ENCODE data around the gene VAT1L. TPM values are rescaled to one million over a fixed set of nuclear protein-coding genes. Genes with fewer than 3 reads are reported as not detected.

VAT1L gene
- total RNA-seq, 1 experiment from 2014 or later = 33.8 TPM

DNA sequence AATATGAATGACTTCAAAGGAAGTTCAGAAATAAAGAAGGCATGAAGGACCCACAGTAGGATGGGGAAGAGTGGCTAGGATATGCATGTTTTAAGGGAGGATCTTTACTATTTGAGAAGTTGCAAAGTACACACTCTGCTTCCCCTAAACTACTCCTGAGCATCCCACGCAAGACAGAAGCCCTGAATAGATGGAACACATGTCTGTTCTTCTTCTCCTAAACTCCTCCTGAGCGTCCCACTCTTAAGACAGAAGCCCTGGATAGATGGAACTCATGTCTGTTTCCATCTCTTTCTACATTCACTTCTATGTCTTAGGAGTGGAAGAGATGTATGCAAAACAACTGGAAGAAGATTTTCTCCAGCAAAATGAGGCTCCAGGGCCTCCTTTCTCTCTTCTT lies 88.4 kb downstream of the VAT1L start:
- Histone ChIP-seq H3K4ac (ENCODE audit: low read depth, low read length) (no peak overlapping the region), H2BK12ac (ENCODE audit: insufficient read length, low read depth, low read length) (no peak overlapping the region), H3K14ac (ENCODE audit: insufficient read depth, low read length) (no peak overlapping the region), H4K5ac (ENCODE audit: insufficient read length, low read depth, low read length) (no peak overlapping the region), H3T11ph (ENCODE audit: low read length) (no peak overlapping the region), H3K4me2 (ENCODE audit: insufficient read depth, insufficient read length, low read length) (no peak overlapping the region), H3K27me3 (ENCODE audit: insufficient read depth, low read length) (no peaks in the 10 kb centered on the region), H3K23me2 (ENCODE audit: insufficient read length, low read depth, low read length, poor library complexity, severe bottlenecking) (no peaks in the 10 kb centered on the region), H3K18ac (ENCODE audit: insufficient read length, low read depth, low read length) (no peak overlapping the region), H4K20me1 (ENCODE audit: control insufficient read depth, insufficient read depth, insufficient read length) (no peaks in the 10 kb centered on the region), H3K23ac (ENCODE audit: insufficient read length, low read depth, low read length) (no peak overlapping the region), H3K9me3 (ENCODE audit: control insufficient read depth, low read depth, low read length) (no peaks in the 10 kb centered on the region), H3K56ac (ENCODE audit: insufficient read length, low read depth, low read length) (no peak overlapping the region), H2BK5ac (ENCODE audit: insufficient read length, low read length) (no peak overlapping the region), H3K79me1 (ENCODE audit: insufficient read depth, low read depth, low read length, poor library complexity, severe bottlenecking) (no peaks in the 10 kb centered on the region), H2AFZ (ENCODE audit: low read length) (no peak overlapping the region), H4K8ac (replicated peaks; ENCODE audit: insufficient read length, low read depth, low read length) (no peak overlapping the region), H2BK120ac (ENCODE audit: low read depth, low read length, poor library complexity, severe bottlenecking) (no peak overlapping the region), H3K4me1 (ENCODE audit: insufficient read depth, low read length) (0 out of 2 replicates have a peak, but pooled peaks cover 2% of the 10 kb centered on the region), H2BK20ac (ENCODE audit: low read depth, low read length, poor library complexity, severe bottlenecking) (no peak overlapping the region), H2AK5ac (ENCODE audit: insufficient read length, low read length) (no peak overlapping the region), H2BK15ac (ENCODE audit: low read depth, low read length) (no peak overlapping the region), H4K91ac (ENCODE audit: insufficient read length, low read depth, low read length) (no peak overlapping the region), H3K27ac (ENCODE audit: insufficient read length, low read depth, low read length) (no peak overlapping the region), H3K9ac (ENCODE audit: extremely low read depth, insufficient read length, low read length) (no peak overlapping the region), H3K79me2 (ENCODE audit: insufficient read depth, low read length) (no peaks in the 10 kb centered on the region)
- TF ChIP-seq, protein P1, sequence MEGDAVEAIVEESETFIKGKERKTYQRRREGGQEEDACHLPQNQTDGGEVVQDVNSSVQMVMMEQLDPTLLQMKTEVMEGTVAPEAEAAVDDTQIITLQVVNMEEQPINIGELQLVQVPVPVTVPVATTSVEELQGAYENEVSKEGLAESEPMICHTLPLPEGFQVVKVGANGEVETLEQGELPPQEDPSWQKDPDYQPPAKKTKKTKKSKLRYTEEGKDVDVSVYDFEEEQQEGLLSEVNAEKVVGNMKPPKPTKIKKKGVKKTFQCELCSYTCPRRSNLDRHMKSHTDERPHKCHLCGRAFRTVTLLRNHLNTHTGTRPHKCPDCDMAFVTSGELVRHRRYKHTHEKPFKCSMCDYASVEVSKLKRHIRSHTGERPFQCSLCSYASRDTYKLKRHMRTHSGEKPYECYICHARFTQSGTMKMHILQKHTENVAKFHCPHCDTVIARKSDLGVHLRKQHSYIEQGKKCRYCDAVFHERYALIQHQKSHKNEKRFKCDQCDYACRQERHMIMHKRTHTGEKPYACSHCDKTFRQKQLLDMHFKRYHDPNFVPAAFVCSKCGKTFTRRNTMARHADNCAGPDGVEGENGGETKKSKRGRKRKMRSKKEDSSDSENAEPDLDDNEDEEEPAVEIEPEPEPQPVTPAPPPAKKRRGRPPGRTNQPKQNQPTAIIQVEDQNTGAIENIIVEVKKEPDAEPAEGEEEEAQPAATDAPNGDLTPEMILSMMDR (conservative IDR thresholded peaks at IDR 0.05) = no peak
- H3K36me3 Mint-ChIP-seq (ENCODE audit: insufficient read depth in 1 of 3, low read depth in 3 of 3) = peaks cover 17 to 59% (median 26%) of the 10 kb centered on the region in 3 experiments; a peak in 5 of 7 replicates
- no peak overlapping the region for H3K4me3 Mint-ChIP-seq
- peaks cover 3 to 4% of the 10 kb centered on the region in 2 experiments; a peak in 3 of 4 replicates for H3K4me1 Mint-ChIP-seq
- DNase-seq = no peak
- peaks cover 0 to 3% of the 10 kb centered on the region in 2 experiments; a peak in 1 of 5 replicates for H3K9me3 Mint-ChIP-seq
- no CpG with 5 or more reads among the region's 2 CpGs for WGBS (ENCODE audit: extremely low coverage, insufficient read length, low lambda C conversion rate)
- H3K27ac Mint-ChIP-seq = no peak overlapping the region
- H3K27me3 Mint-ChIP-seq (ENCODE audit: low read depth) = no peaks in the 10 kb centered on the region; the same call in 1 of the 2 replicates

All from H9 (cell line).